LNCaP clone FGC (cell line): Measurements from ENCODE around the gene ETV2.
"Not testable (repeated sequence)": the region's sequence is repeated elsewhere in the genome, so short reads cannot be mapped to it uniquely, and the experiment has no call there.

Source experiments
- DNase-seq: peaks from one replicate; pipeline ENCODE4 v3.0.0-alpha.2; 2011; ENCODE audit warnings: low read depth
- H3K4me3 ChIP-seq: 2 replicates; pipeline ENCODE4 v1.5.1; 2011; ENCODE audit warnings: mild to moderate bottlenecking, low read depth, low read length, control low read depth
- TF ChIP-seq, protein P1 (sequence below): IDR thresholded peaks from 2 replicates; pipeline ENCODE4 v1.5.1; 2012; ENCODE audit warnings: mild to moderate bottlenecking; ENCODE audit not compliant: control insufficient read depth, insufficient read depth; ENCODE audit errors: extremely low read depth

Gene ETV2

GRCh38 chr19:35641515-35642151, at the start of gene ETV2:
TSS of gene ETV2 (plus strand) at chr19:35641745. CDS start at chr19:35642461, 716 bp downstream.
- TF ChIP-seq, protein P1, sequence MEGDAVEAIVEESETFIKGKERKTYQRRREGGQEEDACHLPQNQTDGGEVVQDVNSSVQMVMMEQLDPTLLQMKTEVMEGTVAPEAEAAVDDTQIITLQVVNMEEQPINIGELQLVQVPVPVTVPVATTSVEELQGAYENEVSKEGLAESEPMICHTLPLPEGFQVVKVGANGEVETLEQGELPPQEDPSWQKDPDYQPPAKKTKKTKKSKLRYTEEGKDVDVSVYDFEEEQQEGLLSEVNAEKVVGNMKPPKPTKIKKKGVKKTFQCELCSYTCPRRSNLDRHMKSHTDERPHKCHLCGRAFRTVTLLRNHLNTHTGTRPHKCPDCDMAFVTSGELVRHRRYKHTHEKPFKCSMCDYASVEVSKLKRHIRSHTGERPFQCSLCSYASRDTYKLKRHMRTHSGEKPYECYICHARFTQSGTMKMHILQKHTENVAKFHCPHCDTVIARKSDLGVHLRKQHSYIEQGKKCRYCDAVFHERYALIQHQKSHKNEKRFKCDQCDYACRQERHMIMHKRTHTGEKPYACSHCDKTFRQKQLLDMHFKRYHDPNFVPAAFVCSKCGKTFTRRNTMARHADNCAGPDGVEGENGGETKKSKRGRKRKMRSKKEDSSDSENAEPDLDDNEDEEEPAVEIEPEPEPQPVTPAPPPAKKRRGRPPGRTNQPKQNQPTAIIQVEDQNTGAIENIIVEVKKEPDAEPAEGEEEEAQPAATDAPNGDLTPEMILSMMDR, result no peak
- peak within 1 kb of the TSS; percentile 60; the same call in 1 of the 2 replicates for H3K4me3 ChIP-seq
- no peak for DNase-seq

DNA sequence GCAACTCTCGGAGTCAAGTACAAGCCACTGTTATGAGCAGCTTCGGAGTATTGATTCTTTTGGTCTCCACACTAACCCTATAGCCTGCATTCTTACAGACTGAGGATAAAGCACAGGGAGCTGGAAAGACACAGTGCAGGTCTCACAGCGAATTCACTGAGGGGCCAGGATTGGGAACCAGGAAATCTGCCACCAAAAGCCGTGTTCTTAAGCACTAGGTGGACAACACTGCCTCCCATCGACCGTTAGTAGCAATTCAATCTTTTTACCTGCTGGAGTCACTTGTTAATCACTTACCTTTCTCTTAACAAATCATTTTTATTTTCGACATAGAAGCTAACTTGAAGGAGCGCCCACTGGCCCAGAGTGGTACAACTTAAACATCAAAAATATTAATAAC, 49.3 kb upstream of the ETV2 start:
- DNase-seq, result peak; percentile 8
- H3K4me3 ChIP-seq, result no peak overlapping the region
- TF ChIP-seq, protein P1, result peak; percentile 35

GRCh38 chr19:35595026-35595425, 46.5 kb upstream of the ETV2 start:
- H3K4me3 ChIP-seq, DNase-seq: not testable (repeated sequence)

GRCh38 chr19:35595928-35596327, 45.6 kb upstream of the ETV2 start:
- TF ChIP-seq, protein P1, result no peak
- DNase-seq, result no peak
- H3K4me3 ChIP-seq, result no peak overlapping the region

DNA sequence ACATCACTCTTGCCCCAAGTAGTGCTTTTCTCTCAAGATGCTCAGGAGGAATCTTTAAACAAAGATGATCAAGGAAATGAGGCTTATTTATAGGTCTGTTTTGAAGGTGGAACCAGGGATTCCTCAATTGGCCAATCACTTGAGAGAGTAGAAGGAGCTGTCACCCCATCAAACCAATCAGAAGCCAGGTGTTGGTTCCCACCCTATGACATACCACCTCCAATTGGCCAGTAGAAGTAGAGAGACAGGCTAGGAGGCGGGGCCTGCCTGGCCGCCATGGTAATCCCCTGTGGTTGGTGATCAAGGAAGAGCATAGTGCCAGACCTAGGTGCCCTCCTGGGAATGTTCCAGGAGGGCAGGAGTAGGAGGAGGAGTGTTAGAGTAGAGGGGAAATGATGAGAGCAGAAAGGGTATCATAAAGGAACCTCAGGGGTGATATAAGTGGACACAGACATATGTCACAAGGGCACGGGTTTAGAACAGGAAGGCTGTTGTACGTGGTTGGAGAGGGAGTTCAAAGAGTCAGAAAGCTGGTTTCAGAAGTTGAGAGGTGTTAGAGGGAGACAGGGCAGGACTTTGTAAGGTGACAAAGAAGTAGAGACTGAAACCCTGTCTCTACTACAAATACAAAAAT, 45.1 kb upstream of the ETV2 start:
- no peak overlapping the region for H3K4me3 ChIP-seq
- DNase-seq, result no peak
- TF ChIP-seq, protein P1, result no peak

- TF ChIP-seq, protein P1, result no peak
- DNase-seq, result no peak
- H3K4me3 ChIP-seq, result no peak overlapping the region
These were observed 39.6 kb upstream of the ETV2 start for GRCh38 chr19:35601971-35602370.

GRCh38 chr19:35604436-35604835, 37.1 kb upstream of the ETV2 start:
- H3K4me3 ChIP-seq, DNase-seq: not testable (repeated sequence)

DNA sequence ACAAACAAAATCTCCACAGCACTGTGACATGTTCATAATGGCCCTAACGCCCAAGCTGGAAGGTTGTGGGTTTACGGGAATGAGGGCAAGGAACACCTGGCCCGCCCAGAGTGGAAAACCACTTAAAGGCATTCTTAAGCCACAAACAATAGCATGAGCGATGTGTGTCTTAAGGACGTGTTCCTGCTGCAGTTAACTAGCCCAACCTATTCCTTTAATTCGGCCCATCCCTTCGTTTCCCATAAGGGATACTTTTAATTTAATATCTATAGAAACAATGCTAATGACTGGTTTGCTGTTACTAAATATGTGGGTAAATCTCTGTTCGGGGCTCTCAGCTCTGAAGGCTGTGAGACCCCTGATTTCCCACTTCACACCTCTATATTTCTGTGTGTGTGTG, 34.4 kb upstream of the ETV2 start:
- H3K4me3 ChIP-seq, DNase-seq: not testable (repeated sequence)
